HG03378 (cell line): ENCODE measurements around the gene HSD11B1L.
"Not testable (repeated sequence)": the region's sequence is repeated elsewhere in the genome, so short reads cannot be mapped to it uniquely, and the experiment has no call there.

Experiments used
- ATAC-seq: cut with Tn5 transposase; IDR thresholded peaks from one replicate; pipeline ENCODE4 v1.9.1; 2021; ENCODE audit warnings: mild to moderate bottlenecking, moderate library complexity; ENCODE audit not compliant: unreplicated experiment

The HSD11B1L gene

GRCh38 chr19:5697890-5698634 is 17.2 kb downstream of the HSD11B1L start:
- ATAC-seq, result no peak

GRCh38 chr19:5698635-5699422 is 18.0 kb downstream of the HSD11B1L start:
- ATAC-seq, result no peak

- ATAC-seq, result no peak
Observed at GRCh38 chr19:5700455-5701092, 19.7 kb downstream of the HSD11B1L start.

- not testable (repeated sequence) for ATAC-seq
Observed at GRCh38 chr19:5702053-5702410, 21.2 kb downstream of the HSD11B1L start.

- ATAC-seq, result no peak
Observed at GRCh38 chr19:5703819-5704818, 23.3 kb downstream of the HSD11B1L start.

GRCh38 chr19:5705552-5705951 is 24.7 kb downstream of the HSD11B1L start:
- ATAC-seq, result no peak

- no peak for ATAC-seq
Observed at GRCh38 chr19:5706876-5707573, 26.2 kb downstream of the HSD11B1L start.

- no peak for ATAC-seq
Observed at GRCh38 chr19:5707576-5708575, 27.0 kb downstream of the HSD11B1L start.

GRCh38 chr19:5711025-5711424 is 30.2 kb downstream of the HSD11B1L start:
- ATAC-seq, result no peak

GRCh38 chr19:5711713-5712161 is 30.9 kb downstream of the HSD11B1L start:
- no peak for ATAC-seq

- ATAC-seq, result no peak
Observed at GRCh38 chr19:5713228-5713627, 32.4 kb downstream of the HSD11B1L start.

GRCh38 chr19:5714816-5715215 is 34.0 kb downstream of the HSD11B1L start:
- no peak for ATAC-seq

GRCh38 chr19:5717215-5717935 is 36.5 kb downstream of the HSD11B1L start:
- ATAC-seq, result no peak

GRCh38 chr19:5718037-5718578 is 37.3 kb downstream of the HSD11B1L start:
- ATAC-seq, result no peak

GRCh38 chr19:5718579-5719273 is 37.9 kb downstream of the HSD11B1L start:
- ATAC-seq, result no peak

- ATAC-seq, result no peak
Observed at GRCh38 chr19:5719274-5719960, 38.6 kb downstream of the HSD11B1L start.
